Suprapubic skin (tissue), 4 donors: ENCODE results near the gene PDP2. TPM values are rescaled to one million over a fixed set of nuclear protein-coding genes. Genes with fewer than 3 reads are reported as not detected.
A peak's percentile ranks its signal among the peaks of the same experiment; 100 is the strongest.

Experiments used
- DNase-seq, 2 donors: peaks; one replicate each; pipeline ENCODE4 v3.0.0-alpha.2; 2019; ENCODE audit warnings: low spot score in 2 of 2
- H3K27ac ChIP-seq: fragments of 200-600 bp; sonication (generic); one replicate; pipeline ENCODE4 v1.5.1; 2019
- H3K27me3 ChIP-seq: fragments of 200-600 bp; sonication (generic); one replicate; pipeline ENCODE4 v1.5.1; 2019
- H3K36me3 ChIP-seq: fragments of 200-600 bp; sonication (generic); one replicate; pipeline ENCODE4 v1.5.1; 2019
- H3K4me1 ChIP-seq: fragments of 200-600 bp; sonication (generic); one replicate; pipeline ENCODE4 v1.5.1; 2019
- H3K4me3 ChIP-seq: fragments of 200-600 bp; sonication (generic); one replicate; pipeline ENCODE4 v1.5.1; 2019; ENCODE audit warnings: mild to moderate bottlenecking
- H3K9me3 ChIP-seq: fragments of 200-600 bp; sonication (generic); one replicate; pipeline ENCODE4 v1.5.1; 2019
- EP300 ChIP-seq: sonication (generic); formaldehyde crosslinking; IDR thresholded peaks from one replicate; pipeline ENCODE4 v1.6.1; 2017; ENCODE audit warnings: antibody characterized with exemption
- POLR2A ChIP-seq, 2 donors: fragments of 450-650 bp; IDR thresholded peaks; one replicate each; pipeline ENCODE4 v1.6.1; 2017; ENCODE audit warnings: antibody characterized with exemption in 2 of 2, mild to moderate bottlenecking in 2 of 2, moderate library complexity in 2 of 2
- POLR2AphosphoS5 ChIP-seq, 3 donors: sonication (generic); formaldehyde crosslinking; IDR thresholded peaks; one replicate each; pipeline ENCODE4 v1.6.1; 2017; ENCODE audit warnings: antibody characterized with exemption in 3 of 3
- WGBS: methylation state at CpG from one replicate; pipeline ENCODE4 v1.1.5; 2018; 5-methylcytosine and 5-hydroxymethylcytosine counted together
- total RNA-seq, 4 donors: library from RNA; depleted of rRNA; stranded (reverse); fragments of >200 nt; gene quantifications; one replicate each; pipeline ENCODE4 v1.1.0, GENCODE V29; 2016
- TF ChIP-seq, protein P1 (sequence below), 2 donors: fragments of 200-600 bp in 1 of 2; fragments of 450-650 bp in 1 of 2; sonication (generic) in 1 of 2; IDR thresholded peaks; one replicate each; pipeline ENCODE4 v1.5.1; 2016 to 2019; ENCODE audit warnings: antibody characterized with exemption in 2 of 2, mild to moderate bottlenecking in 1 of 2, moderate library complexity in 1 of 2

PDP2 gene
- total RNA-seq, 4 donors from 2014 or later, result 5.0 to 8.3 (median 6.6) TPM

DNA sequence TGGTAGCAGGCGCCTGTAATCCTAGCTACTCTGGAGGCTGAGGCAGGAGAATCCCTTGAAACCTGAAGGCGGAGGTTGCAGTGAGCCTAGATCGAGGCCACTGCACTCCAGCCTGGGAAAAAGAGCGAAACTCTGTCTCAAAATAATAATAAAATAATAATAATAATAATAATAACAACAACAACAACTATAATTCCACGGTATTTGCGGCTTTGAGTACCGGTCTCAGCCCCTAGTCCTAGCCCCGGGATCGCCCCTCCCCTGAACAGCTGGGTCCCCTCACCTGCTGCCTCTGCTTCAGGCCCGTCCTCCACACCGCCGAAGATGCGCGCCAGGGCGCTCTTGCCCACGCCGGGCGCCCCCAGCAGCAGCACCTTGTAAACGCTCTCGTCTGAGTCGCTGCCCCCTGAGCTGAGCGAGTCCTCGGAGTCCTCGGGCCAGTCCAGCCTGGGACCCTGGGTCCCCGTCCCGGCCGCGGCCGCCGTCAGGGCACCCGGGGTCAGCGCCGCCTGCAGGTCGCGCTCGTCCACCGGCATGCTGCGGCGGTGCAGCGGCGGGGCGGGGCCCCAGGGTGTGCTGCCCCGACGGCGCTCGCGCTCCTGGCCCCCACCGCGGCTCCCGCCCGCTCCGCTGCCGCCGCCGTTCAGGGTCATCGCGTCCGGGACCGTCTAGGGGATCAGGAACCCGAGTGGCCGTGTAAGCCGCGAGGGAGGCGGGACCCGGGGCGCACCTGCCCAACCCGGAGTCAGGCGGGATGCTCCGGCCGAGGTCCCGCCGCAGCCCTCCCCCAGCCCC lies 44.4 kb downstream of the PDP2 start:
- WGBS, result 15% methylated on average over 22 of the region's 72 CpGs
- Histone ChIP-seq H3K27me3 (peaks cover 30% of the 10 kb centered on the region), H3K9me3 (no peaks in the 10 kb centered on the region), H3K4me1 (peaks cover 41% of the 10 kb centered on the region), H3K4me3 (peak overlapping the region; percentile 51), H3K27ac (no peak overlapping the region), H3K36me3 (no peaks in the 10 kb centered on the region)
- no peak for TF ChIP-seq POLR2AphosphoS5 (IDR thresholded peaks at IDR 0.05)
- no peak for TF ChIP-seq POLR2A (IDR thresholded peaks at IDR 0.05)
- TF ChIP-seq, protein P1, sequence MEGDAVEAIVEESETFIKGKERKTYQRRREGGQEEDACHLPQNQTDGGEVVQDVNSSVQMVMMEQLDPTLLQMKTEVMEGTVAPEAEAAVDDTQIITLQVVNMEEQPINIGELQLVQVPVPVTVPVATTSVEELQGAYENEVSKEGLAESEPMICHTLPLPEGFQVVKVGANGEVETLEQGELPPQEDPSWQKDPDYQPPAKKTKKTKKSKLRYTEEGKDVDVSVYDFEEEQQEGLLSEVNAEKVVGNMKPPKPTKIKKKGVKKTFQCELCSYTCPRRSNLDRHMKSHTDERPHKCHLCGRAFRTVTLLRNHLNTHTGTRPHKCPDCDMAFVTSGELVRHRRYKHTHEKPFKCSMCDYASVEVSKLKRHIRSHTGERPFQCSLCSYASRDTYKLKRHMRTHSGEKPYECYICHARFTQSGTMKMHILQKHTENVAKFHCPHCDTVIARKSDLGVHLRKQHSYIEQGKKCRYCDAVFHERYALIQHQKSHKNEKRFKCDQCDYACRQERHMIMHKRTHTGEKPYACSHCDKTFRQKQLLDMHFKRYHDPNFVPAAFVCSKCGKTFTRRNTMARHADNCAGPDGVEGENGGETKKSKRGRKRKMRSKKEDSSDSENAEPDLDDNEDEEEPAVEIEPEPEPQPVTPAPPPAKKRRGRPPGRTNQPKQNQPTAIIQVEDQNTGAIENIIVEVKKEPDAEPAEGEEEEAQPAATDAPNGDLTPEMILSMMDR (IDR thresholded peaks at IDR 0.05), result peak in 1 of 2 donors; percentile 44
- no peak for TF ChIP-seq EP300
- no peak for DNase-seq

DNA sequence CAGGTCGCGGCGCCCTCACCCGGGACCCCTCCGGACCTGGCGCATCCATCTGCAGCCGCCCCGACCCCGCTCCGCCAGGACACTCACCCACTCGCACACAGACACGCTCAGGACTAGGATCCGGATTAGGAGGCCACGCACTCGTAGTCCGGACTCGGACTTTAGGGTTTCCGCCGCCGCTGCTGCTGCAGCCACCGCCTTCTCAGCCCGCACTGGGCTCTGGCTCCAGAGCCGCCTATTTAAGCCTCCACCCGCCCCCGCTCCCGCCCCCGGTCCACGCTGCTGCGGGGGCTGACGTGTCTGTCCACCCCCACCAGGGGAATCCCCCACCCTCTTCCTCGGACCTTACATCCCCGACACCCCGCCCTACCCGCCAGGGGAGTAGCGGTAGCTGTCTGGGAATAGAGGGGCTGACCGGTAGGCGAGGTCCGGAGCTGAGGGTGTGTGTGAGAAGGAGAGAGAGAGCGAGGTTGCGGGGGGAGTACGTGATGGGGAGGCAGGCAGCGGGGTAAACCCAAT lies 45.1 kb downstream of the PDP2 start, which contains the start of gene RRAD:
Gene RRAD (minus strand): TSS at position 214 of the 519 bp plus-strand sequence. CDS start 356 bp downstream, outside the sequence.
- H3K36me3 ChIP-seq, result no peaks in the 10 kb centered on the region
- H3K27me3 ChIP-seq, result peaks cover 28% of the 10 kb centered on the region
- no peak for DNase-seq
- H3K9me3 ChIP-seq, result no peaks in the 10 kb centered on the region
- WGBS, result 32% methylated on average over 12 of the region's 42 CpGs
- TF ChIP-seq POLR2A (IDR thresholded peaks at IDR 0.05) (peak in 1 of 2 donors; percentile 10), POLR2AphosphoS5 (IDR thresholded peaks at IDR 0.05) (no peak)
- H3K4me1 ChIP-seq, result peaks cover 41% of the 10 kb centered on the region
- peak within 1 kb of the TSS; percentile 51 for H3K4me3 ChIP-seq
- H3K27ac ChIP-seq, result peak within 1 kb of the TSS; percentile 18

DNA sequence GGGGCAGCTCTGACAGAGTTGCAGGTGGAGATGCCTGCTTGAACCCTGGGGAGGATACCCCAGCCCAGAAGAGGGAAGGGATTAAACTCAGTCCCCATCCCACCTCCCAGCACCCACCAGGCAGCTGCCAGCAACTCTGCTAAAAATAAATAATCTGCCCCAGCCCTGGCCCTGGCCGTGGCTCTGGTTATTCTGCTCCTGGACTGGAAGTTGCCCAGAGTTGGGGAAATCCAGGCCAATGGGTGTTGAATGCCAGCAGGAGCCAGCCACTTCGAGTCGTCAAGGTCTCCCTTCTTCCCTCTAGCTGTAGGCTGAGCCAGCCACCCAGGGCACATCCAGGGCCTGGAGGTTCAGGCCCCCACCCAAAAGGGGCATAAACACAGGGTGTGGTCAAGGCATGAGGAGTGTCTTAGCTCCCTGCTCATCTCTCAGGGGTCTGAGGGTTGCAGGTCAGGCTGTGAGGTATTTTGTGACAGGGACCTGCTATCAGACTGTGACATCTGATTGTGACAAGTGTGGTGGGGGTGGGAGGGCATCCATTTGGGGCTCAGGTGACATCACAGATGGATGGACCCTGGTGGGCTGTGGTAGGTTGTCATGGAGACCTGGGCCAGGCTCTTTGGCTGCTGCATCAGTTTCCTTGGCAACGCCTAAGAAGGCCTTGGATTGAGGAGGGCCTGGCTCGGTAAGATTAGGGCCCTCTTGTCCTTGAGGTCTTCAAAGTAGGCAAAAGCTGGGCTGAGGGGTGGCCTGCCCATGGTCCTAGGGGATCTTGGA lies 46.0 kb downstream of the PDP2 start:
- WGBS, result 48% methylated on average over 4 of the region's 5 CpGs
- DNase-seq, result no peak
- peaks cover 41% of the 10 kb centered on the region for H3K4me1 ChIP-seq
- H3K27me3 ChIP-seq, result peaks cover 28% of the 10 kb centered on the region
- peak overlapping the region; percentile 51 for H3K4me3 ChIP-seq
- H3K36me3 ChIP-seq, result no peaks in the 10 kb centered on the region
- no peak for TF ChIP-seq POLR2A (IDR thresholded peaks at IDR 0.05)
- TF ChIP-seq, protein P1 (IDR thresholded peaks at IDR 0.05), result no peak
- H3K27ac ChIP-seq, result peak overlapping the region; percentile 18
- H3K9me3 ChIP-seq, result no peaks in the 10 kb centered on the region

DNA sequence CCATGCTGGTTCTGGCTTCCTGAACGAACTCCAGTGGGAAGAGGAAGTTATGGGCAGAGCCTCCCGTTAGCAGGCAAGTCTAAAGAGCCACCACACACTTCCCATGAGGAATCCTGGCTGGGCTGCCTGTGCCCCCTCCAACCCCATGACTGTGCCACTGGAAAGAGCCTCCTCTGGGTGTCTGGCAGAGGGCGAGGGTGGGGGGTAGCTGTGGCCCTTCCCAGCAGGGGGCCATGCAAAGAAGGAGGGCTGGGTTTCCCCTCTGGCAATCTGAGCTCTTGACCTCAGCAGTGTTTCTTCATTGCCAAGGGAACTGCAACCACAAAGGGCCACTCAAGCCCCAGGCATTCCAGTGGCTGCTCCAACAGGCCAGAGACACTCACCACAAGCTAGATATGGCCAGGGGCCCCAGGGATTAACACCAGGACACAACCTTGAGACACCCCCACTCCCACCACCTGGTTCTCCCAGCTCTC lies 46.7 kb downstream of the PDP2 start:
- WGBS, result 50% methylated on average over 3 of the region's 3 CpGs
- H3K36me3 ChIP-seq, result no peaks in the 10 kb centered on the region
- TF ChIP-seq POLR2A (IDR thresholded peaks at IDR 0.05) (no peak), POLR2AphosphoS5 (IDR thresholded peaks at IDR 0.05) (no peak), EP300 (no peak)
- TF ChIP-seq, protein P1 (IDR thresholded peaks at IDR 0.05), result no peak

DNA sequence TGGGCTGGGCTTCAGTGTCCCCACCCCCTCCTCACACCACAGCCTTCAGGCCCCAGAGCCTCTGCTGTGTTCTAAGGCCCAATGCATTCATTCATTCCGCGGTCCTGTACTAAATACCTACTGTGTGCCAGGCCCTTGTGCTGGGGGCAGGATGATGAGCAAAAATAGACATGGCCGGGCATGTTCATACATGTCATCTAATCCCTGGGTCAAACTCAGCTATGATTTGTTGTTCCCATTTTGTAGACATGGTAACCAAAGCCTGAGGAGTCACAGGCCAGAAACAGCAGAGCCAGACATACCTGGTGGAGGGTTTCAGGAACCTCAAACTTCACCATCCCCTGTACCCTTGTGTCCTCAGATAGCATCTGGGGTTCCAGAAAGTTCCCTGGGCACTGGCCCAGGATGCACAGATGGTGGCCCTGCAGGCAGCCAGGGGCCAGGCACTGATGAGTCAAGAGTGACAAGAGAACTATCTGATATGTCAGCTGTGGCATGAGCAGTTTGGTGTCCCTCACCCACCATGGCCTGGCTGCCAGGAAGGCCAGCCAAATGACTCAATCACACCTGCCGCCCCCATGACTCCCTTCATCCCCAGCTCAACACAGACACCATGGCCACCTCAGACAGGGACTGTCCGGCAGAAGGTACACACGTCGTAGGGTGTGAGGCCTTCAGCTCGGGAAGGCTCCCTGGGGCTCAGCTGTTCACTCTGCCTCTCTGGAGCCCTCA lies 47.8 kb downstream of the PDP2 start:
- no peak overlapping the region for H3K4me3 ChIP-seq
- no peak overlapping the region for H3K27ac ChIP-seq
- no peak for TF ChIP-seq POLR2AphosphoS5 (IDR thresholded peaks at IDR 0.05)
- TF ChIP-seq, protein P1 (IDR thresholded peaks at IDR 0.05), result no peak
- no peak for TF ChIP-seq POLR2A (IDR thresholded peaks at IDR 0.05)
- no peak for TF ChIP-seq EP300
- 86% methylated on average over 3 of the region's 8 CpGs for WGBS
- no peak for DNase-seq
- peaks cover 24% of the 10 kb centered on the region for H3K27me3 ChIP-seq
- peaks cover 50% of the 10 kb centered on the region for H3K4me1 ChIP-seq
- no peaks in the 10 kb centered on the region for H3K36me3 ChIP-seq
- H3K9me3 ChIP-seq, result no peaks in the 10 kb centered on the region

More for the DNA sequence above, 46.7 kb downstream of the PDP2 start:
- peaks cover 25% of the 10 kb centered on the region for H3K27me3 ChIP-seq
- H3K4me3 ChIP-seq, result no peak overlapping the region
- no peaks in the 10 kb centered on the region for H3K9me3 ChIP-seq
- peaks cover 41% of the 10 kb centered on the region for H3K4me1 ChIP-seq
- no peak for DNase-seq
- H3K27ac ChIP-seq, result no peak overlapping the region
